ENCODE measurements around the gene TNFSF8.

TNFSF8 gene

DNA sequence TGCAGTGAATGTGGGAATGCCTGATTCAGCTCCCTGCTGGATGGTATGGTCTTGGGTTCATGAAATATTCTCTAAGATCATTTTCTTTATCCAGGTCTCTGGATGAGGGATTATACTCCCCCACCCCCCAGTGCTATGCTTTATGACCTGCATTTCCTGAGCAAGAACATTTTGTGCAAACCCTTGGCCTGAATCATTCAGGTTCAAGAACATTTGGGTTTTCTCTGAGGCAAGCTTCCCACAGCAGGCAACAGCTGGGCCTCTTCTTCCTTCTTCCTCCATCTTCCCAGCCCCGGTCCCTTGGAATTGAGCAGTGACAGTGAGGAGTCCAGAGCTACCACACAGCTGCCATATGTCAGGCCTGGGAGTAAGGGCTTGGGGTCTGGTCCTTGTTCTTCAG lies 65.9 kb downstream of the TNFSF8 start:
- no peak for DNase-seq

- DNase-seq, result no peak
These were observed 68.3 kb downstream of the TNFSF8 start for GRCh38 chr9:114861922-114862605.

GRCh38 chr9:114861273-114861672 lies 69.1 kb downstream of the TNFSF8 start:
- no peak for DNase-seq

- no peak for DNase-seq
These were observed 70.2 kb downstream of the TNFSF8 start for GRCh38 chr9:114860187-114860586.

DNA sequence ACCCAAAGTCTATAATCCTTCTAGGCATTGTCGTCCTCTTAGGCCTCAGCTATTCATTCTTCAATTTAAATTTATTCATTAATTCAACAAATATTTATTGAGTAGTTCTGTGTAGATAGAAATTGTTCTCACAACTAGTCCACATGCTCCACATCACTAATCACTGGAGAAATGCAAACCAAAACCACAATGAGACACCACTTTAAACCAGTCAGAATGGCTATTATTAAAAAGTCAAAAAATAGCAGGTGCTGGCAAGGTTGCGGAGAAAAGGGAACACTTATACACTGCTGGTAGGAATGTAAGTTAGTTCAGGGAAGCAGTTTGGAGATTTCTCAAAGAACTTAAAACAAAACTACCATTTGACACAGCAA lies 73.5 kb downstream of the TNFSF8 start:
- no peak for DNase-seq

DNA sequence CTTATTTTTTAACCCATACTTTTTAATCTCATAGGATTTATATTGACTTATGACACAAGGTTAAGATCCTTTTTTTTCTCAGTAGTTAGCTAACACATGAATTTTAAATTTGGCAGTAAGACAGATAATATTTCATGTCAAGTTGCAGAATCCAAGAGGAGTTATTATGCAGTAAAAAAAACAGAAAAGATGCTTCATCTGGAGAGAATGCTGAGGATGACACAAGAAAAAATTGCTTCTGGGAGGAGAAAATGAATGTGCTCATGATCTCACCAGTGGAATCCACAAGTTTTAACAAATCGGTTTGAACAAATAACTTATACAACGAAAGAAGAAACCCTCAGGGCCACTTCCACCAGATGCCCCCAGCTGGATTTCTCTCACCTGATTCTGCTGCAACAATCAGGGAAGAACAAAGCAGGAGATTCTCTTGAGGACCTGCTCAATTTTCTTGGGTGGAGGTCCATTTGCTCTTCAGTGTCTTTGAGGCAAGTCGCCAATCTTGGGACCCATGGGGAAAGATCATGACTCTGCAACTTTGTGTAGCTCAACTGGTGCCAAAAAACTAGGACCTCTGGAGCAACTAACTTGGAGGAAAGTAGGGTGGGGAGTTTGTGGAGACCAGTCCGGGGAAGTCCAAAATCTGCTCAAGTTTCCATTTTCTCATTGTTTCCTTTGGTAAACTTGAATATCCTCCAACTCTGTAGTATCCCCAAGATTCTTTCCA lies 74.0 kb downstream of the TNFSF8 start:
- no peak for DNase-seq

- DNase-seq, result no peak
These were observed 74.9 kb downstream of the TNFSF8 start for GRCh38 chr9:114855488-114855887.

DNA sequence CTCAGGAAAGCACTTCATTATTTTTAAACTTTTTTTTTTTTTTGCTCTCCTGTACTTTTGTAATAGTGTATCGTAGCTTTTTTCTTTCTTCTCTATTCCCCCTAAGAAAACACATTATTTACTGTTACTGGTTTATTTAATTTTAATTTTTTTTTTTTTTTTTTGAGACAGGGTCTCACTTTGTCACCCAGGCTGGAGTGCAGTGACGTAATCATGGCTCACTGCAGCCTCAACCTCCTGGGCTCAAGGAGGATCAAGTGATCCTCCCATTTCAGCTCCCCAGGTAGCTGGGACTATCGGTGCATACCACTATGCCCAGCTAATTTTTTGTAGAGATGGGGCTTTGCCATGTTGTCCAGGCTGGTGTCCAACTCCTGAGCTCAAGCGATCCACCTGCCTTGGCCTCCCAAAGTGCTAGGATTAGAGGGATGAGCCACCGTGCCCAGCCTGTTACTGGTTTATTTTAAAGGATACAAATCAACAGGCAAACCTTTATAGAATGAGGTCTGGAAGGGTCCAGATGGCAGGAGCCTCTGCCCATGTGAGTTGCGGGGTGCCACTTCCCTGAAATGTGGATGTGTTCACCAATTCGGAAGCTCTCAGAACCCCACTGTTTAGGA lies 75.5 kb downstream of the TNFSF8 start:
- DNase-seq, result no peak

DNA sequence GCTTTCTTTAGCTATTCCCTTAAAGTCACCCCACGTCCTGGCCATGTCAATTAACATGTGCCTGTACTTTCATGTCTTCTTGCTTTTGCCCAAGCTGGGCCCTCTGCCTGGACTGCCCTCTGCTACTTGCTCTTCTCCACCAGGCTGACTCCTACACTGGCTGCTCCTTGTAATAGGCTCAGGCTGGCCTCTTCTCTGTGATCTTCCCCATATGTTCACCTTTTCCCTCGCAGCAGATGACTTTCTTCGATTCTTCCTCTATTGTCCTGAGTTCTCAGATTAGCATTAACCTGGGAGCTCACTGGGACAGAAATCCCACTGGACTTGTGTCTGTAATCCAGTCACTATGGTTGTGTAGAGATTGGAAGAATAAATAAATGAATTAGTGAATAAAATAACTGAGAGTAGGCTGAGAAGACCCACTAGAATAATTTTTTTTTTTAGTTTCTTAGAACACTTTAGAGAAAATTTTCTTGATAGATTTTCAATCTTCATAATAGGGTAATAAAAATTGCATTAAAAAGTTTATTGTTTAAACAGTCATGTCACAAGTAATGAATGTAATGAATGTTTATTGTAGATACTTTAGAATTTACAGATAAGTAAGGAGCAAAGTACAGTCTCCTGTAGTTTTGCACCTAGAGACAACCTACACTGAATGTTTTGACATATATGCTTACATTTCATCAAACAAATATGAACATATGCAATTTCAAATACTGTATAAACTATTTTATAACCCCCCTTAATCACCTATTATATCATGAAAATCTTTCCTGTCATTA lies 77.1 kb downstream of the TNFSF8 start:
- DNase-seq, result no peak

- DNase-seq, result no peak
These were observed 78.3 kb downstream of the TNFSF8 start for GRCh38 chr9:114852050-114852594.

DNA sequence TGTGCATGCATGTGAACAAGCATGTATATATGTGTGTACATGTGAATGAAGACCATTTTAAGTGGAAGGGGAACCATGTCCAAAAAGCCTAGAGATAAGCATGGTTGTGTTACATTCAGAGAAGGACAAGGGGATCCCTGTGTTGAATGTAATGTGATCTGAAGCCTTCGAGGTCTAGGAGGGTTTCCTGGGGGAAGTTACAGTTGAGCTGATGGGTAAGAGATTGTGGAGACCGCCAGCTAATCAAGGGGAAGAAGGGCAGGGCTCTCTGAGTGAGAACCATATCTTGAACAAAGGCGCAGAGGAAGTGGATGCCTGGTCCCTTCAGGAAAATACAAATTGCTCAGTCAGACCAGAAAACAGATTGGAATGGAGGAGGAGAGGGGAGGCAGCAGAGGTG lies 79.1 kb downstream of the TNFSF8 start:
- no peak for DNase-seq
